HG03159 (cell line): ENCODE data around the gene RNF20.
"Not testable (repeated sequence)": the region's sequence is repeated elsewhere in the genome, so short reads cannot be mapped to it uniquely, and the experiment has no call there.

Experiments used
- ATAC-seq: cut with Tn5 transposase; IDR thresholded peaks from one replicate; pipeline ENCODE4 v1.9.1; 2021; ENCODE audit warnings: mild to moderate bottlenecking, moderate library complexity; ENCODE audit not compliant: unreplicated experiment

RNF20 gene, protein sequence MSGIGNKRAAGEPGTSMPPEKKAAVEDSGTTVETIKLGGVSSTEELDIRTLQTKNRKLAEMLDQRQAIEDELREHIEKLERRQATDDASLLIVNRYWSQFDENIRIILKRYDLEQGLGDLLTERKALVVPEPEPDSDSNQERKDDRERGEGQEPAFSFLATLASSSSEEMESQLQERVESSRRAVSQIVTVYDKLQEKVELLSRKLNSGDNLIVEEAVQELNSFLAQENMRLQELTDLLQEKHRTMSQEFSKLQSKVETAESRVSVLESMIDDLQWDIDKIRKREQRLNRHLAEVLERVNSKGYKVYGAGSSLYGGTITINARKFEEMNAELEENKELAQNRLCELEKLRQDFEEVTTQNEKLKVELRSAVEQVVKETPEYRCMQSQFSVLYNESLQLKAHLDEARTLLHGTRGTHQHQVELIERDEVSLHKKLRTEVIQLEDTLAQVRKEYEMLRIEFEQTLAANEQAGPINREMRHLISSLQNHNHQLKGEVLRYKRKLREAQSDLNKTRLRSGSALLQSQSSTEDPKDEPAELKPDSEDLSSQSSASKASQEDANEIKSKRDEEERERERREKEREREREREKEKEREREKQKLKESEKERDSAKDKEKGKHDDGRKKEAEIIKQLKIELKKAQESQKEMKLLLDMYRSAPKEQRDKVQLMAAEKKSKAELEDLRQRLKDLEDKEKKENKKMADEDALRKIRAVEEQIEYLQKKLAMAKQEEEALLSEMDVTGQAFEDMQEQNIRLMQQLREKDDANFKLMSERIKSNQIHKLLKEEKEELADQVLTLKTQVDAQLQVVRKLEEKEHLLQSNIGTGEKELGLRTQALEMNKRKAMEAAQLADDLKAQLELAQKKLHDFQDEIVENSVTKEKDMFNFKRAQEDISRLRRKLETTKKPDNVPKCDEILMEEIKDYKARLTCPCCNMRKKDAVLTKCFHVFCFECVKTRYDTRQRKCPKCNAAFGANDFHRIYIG

DNA sequence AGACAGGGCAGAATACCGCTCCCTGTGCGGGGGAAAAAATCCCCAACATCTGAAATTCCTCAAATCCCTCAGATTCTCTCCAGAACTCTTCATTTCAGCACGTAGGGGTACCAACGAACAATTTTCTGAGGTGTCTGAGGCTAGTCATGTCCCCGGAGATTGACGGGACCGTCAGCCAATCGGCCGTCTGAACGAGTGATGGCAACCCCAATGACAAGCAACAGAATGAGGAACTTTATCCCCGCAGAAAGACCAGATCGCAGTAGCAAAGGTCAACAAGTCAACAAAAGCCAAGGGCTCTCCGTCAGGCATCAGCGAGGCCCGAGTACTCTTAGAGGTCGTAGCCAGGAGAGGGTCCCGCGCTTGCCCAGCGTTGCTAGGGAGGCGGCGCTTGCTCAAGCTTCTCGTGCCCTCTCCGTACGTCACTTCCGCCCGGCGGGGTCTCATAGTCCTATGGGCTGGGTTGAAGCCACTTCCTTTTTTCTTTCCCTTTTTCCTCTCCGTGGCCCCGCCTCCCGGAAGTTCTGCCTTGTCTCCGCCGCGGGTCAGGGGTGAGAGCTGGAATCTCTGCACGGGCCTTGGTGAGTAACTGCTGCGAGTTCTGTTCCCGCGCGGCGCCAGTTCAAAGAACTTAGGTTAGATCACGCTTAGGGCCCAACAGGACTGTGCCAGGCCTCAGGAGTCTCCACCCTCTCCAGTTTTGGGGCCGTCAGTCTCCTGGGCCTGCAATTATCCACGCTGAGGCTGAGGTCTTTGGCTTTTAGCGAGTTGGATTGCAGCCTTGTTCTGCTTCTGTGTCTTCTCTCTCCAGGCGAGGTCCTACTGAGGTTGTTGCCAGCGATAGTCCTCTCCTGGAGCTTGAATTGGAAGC lies at the start of gene RNF20:
Gene RNF20 (plus strand): TSS at position 520 of the 871 bp plus-strand sequence. CDS start 1,571 bp downstream, outside the sequence.
- ATAC-seq, result peak; percentile 97

DNA sequence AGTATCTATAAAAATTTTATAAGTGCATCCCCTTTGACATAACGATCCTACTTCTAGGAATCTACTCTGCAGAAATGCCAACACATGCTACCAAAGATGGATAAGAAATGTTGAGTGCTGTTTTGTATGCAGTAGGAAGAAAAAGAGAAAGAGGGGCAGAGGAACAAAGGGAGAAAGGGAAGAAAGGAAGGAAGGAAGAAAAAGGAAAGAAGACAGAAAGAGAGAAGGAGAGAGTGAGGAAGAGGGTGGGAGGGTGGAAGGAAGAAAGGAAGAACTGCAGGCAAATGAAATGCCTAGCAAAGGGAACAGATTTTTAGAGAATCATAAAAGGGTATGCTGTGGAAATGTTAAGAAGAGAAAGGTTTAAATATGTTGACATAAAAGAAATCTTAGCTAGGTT lies 49.6 kb upstream of the RNF20 start:
- no peak for ATAC-seq

DNA sequence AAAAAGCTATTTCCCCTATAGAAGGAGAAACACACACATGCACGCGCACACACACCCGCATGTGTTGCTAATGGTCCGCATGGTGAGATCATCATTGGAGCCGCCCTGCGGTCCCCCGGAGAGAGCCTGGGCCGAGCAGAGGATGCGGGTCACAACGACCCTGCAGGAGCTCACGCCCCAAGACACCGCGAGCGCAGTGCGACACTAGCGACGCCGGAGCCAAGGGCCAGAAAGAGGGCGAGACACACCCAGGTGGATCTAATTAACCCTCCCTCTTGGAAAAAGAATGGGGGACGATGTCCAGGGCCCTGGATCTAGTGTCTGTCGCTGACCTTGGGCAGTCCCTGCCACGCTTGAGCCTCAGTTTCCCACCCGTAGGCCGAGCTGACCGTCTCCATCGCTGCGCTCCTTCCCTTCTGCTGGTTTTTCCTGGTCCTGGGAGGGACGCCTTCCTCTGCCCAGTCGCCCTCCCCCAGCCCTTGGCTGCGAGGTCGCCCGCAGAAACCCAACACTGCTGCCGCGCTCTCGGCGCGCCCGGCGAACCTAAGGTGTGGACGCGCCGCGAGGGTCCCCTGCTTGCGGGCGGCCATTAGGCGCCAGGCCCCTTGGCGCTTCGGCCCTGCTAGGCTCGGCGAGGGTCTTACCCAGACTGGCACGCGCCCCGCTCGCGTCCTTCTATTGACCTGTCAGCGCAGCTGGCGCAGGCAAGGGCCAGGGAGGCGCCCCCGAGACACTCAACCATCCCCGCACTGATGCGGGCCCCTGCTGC lies 47.5 kb upstream of the RNF20 start:
- ATAC-seq, result no peak

DNA sequence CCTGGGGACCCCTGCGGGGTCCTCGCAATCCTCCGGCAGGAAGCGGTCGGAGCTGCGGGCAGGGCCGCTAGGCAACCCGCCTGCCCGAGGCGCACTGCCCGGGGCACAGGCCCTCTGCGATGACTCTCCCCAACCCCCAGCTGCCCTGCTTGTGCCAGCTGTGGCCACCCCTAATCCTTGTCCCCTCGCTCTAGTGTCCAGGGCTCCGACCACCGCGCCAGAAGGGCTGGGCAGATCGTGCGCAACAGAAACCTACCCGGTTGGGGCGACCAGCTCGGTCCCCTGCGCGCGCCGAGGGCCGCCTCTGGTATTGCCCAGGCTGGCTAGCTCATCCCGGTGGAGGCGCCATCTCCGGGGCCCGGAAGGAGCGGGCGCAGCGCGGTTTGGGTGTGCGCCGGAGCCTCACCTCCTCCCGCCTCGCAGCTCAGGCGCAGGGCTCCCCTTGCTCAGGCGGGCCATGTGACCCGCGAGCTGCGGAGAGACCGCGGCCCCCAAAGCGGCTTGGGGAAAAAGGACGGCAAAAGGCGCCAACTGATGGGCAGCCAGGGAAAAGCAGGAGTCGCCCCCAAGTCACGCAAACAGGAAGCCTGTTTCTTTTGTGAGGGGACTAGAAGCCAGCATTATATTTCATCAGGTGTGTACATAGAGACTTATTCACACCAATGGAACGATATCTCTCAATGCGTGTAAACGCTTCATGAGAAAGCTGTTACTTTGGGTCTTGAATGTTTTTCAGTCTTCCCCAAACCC lies 46.8 kb upstream of the RNF20 start:
- ATAC-seq, result no peak

DNA sequence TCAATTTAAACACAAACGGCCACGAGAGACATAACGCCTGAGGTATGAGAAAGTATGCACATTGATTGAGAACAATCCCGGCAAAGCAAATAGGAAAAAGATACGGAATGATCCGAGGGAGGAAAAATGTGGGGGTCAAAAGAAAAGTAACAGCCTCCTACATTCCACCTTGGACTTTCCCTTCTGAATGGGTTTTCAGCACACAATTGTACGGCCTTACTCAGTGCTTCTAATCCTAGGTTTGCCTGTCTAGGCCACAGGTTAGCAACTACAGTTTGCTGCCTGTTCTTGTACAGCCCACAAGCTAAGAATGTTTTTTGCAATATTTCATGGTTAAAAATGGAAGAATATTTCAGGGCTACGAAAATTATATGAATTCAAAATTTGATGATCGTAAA lies 46.2 kb upstream of the RNF20 start:
- no peak for ATAC-seq

DNA sequence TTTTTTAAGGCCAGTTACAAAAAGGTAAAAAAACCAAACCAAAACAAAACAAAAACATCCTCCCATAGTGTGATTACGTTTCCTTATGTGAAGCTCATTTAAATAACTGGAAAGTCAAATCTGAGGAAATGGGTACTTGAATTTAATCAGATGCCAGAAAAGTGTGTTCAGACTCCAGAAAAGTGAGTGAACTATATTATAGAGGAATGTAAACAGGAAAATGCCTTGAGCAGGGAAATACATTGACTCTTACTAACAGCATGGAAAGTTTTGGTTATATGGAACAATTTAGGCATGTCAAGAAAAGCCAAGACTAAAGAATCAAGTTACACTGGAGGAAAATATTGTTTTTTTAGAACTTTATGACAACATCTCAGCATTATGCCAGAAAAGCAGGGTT lies 37.8 kb upstream of the RNF20 start:
- ATAC-seq, result no peak

DNA sequence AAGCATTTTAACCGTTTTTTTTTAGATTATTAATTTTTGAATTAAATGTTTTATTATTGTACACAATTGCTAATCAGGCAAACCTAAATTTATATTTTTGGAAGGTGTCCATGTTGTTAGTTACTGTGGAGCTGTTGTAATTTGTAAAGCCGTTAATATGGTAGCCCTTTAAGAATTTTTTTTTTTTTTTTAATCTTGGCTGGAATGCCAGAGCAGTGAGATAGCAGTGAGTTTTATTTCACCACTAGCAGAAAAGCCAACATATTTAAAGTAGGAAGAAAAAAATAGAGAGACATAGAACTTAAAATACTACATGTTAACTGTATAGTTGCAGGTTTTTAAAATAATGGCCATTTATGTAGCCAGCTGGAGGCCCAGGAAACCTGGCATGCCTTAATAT lies 35.3 kb upstream of the RNF20 start:
- ATAC-seq, result no peak

DNA sequence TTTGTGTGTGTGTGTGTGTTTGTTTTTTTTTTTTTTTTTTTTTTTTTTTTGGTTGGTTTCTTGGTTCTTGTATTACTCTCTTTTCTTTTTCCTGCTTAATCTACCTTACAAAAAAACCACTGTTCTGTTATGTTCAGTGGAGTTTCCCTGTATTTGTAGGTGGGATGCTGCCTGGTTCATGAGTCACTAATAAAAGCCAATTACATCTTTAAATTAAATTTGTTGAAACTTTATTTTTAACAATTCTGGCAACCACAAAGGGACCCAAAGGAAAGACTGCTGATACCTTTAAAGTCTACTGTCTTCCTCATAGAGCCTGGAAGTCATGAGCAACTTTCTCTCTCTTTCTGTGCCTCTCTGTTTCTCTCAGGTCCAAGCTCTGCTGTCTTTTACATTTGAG lies 29.5 kb upstream of the RNF20 start:
- no peak for ATAC-seq

DNA sequence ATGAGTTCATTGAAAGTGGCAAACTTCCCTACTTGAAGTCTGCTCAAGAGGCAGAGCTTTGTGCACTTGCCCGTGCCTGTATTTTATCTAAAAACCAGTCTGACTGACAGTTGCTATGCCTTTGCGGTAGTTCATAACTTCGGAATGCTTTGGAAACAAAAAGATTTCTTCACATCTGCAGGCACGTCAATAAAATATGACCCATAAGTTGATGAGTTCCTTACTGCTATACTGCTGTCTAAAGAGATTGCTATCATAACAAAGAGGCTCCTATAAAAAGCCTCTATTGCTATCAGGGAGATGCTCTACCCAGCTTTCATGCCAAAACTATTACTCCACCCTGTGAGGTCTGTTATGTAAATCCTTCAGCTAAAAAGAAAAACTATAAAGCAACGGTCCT lies 25.4 kb upstream of the RNF20 start:
- ATAC-seq, result no peak

DNA sequence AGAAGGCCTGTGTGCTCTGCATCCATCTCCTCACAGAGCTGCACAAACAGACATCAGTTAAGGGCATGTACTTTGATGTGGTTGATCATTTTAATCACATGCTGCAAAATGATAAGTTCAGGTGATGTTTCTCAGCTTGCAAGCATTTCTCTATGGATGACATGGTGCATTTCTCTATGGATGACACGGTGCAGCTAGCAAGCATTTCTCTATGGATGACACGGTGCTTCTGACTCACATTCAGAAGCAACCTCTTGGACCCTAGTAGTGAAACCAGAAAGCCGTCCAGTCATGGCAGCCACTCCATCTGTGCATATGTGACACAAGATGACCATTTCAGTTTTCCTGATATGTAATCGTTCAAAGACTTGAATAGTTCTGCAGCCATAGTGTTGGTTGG lies 24.1 kb upstream of the RNF20 start:
- ATAC-seq, result no peak

DNA sequence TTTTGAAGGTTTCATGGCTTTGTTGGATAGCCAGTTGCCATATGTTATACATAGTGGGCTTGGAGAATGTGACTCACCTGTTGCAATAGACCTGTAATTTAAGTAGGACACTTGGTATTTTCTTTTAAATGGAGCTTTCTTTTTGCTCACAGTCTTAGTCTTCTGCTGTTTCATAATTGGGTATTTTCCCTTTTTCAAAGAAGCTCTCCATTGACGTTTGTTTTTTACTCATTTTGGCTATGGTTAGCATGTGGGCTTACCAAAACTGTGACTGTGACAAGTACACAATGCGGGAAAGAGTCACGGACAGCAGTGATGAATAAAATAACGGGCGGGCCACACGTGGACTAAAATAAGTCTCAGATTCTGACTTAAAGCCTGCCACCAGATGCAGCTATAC lies 23.2 kb upstream of the RNF20 start:
- ATAC-seq, result no peak

DNA sequence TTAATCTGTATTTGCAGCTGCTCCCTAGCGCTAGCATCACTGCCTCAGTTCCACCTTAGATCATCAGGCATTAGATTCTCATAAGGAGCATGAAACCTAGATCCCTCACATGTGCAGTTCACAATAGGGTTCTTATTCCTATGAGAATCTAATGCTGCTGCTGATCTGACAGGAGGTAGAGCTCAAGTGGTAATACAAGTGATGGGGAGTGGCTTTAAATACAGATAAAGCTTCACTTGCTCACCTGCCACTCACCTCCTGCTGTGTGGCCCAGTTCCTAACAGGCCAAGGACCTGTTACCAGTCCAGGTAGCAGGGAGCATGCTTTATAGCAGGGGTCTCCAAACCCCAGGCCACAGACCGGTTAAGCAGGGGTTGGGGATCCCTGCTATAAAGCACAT lies 22.6 kb upstream of the RNF20 start:
- no peak for ATAC-seq

DNA sequence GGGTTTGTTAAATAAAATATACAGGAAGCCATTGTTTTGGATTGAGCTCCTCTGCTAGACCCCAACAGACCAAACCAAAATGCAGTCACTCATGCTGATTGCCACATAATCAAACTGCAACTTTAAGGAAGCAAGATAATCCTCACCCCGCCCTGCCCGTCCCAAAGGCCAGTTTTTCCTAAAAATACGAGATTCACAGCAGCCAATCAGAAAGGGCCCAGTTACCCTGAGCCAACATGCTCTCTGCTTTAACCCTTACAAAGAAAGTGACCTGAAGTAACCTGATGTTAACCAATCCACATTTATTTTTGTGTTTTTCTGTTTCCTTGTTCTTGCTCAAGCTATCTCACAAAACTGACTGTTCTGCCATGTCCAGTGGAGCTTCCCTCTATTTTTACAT lies 21.5 kb upstream of the RNF20 start:
- ATAC-seq, result no peak

DNA sequence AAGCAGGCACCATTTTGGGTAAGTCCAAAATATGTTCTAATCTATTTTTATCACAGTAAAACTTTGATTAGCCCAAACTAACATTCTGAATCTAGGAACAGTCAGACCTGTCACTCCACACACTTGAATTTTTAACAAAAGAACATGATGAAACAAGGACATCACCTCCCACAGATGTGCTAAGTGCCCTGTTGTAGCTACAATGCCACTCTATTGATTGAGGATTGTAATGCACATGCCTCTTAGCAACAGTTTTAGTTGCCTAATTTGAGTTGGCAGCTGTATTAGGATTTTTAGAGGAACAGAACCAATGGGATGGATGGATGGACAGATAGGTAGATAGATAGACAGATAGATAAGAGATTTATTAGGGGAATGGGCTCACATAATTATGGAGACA lies 20.3 kb upstream of the RNF20 start:
- ATAC-seq, result no peak

DNA sequence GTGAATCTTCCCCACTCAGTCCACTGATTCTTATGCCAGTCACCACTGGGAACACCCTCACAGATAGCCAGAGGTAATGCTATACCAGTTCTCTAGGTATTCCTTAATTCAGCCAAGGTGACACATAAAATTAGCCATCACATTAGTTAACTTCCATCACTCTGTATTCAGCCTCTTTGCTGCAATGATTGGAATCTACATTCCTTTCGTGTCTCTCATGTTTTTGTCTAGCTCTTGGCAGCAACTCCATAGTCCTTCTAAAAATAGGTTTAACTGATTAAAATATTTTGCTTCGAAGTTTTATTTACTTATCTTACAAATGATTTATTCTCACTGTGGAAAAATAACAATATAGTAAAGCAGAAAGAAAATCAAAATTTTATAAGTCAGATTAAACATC lies 19.6 kb upstream of the RNF20 start:
- ATAC-seq, result no peak

DNA sequence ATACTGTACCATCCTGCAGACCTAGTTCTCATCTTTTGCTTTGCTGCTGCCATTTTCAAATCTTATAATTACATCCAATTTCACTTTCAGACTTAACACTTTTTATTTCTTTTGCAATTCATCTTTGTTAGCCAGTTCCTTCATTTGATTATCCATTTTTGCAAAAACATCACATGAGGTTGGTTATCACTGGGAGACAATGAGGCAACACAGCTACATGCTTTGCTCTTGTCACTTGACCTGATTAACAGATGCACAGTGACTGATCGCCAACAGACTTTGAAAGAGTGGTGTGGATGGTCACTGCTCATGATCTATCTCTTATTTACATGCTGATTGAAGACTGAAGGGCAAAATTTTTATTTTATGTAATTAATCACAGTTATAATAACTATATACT lies 17.0 kb upstream of the RNF20 start:
- ATAC-seq, result no peak

DNA sequence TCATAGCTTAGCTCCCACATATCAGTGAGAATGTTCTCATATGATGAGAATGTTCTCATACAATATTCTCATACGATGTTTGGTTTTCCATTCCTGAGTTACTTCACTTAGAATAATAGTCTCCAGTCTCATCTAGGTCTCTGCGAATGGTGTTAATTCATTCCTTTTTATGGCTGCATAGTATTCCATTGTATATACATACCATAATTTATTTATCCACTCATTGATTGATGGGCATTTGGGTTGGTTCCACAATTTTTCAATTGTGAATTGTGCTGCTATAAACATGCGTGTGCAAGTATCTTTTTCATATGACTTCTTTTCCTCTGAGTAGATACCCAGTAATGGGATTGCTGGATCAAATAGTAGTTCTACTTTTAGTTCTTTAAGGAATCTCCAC lies 15.2 kb upstream of the RNF20 start:
- not testable (repeated sequence) for ATAC-seq

DNA sequence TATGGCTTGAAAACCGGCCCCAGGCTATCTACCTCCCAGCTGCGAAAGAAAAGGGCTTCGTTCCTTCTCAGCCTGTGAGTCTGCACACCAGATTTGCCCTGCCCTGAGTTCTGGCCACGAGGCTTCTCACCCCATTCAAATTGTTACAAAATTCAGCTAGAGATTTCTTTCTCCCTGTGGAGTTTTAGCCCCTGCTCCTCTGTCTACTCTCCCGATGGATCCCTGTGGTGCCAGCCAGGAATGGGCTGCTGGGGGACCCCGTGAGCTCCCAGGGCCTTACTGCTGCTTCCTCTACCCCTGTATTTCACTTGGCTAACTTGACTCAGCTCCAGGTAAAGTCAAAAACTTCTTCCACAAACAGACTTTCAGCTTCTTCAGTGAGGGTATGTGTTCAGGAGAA lies 9.3 kb upstream of the RNF20 start:
- no peak for ATAC-seq

DNA sequence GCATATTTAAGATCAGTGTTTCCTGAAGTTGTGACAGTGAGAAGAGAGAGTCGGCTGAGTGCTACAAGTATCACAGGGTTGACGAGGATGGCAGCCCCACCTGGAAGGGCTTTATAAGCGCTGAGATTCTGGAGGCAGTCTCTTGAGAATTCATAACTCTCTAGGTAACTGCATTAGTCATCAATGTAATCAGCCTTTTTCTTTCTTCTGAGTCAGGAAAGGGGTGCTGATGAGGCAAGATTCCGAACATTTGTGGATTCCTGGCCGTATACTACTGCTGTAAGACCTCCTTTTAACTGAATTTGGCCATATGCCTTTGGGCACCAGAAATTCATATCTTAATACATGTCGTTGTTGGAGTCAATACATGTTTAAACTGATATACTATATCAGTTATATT lies 6.6 kb upstream of the RNF20 start:
- ATAC-seq, result no peak

DNA sequence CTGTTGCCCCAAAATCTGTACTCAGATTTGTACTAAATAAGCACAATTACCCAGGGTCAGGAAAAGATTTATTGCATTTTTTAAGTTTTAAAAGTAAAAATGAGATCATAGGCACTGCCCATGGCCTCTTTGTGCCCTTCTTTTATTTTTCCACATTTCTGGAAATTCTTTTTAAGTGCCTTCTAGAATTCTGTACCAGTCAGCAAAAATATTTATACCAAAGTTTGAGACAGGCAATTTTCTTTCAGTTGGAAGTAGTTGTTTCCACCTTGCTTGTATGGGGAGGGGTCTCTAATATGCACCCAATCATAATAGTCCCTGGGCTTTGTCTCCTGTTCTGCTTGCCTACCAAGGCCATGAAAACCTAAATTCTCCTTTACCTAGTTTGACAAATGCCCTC lies 5.6 kb upstream of the RNF20 start:
- no peak for ATAC-seq
